Stimulated activated naive B cell treated with anti-CD40 and anti-IgM and Interleukin-4, amounts not matched to agents 10 μg/mL and 1 μg/mL and 100 μg/mL, for 72 hours (primary cell): Measurements from ENCODE around the gene JAK2.
A peak's percentile ranks its signal among the peaks of the same experiment; 100 is the strongest.

Experiments used
- ATAC-seq, 2 donors: fragments of 150-1000 bp; cut with Tn5 transposase; replicated peaks; 2 replicates each; pipeline ENCODE4 v1.10.0; 2021; ENCODE audit warnings: moderate library complexity in 1 of 2
- DNase-seq: peaks from one replicate; pipeline ENCODE4 v3.0.0; 2021
- H3K27ac Mint-ChIP-seq: one replicate; pipeline ENCODE4 v1.8.0; 2022; ENCODE audit warnings: mild to moderate bottlenecking, mixed read lengths
- H3K27me3 Mint-ChIP-seq, 2 donors: one replicate each; pipeline ENCODE4 v1.8.0; 2022; ENCODE audit warnings: mixed read lengths in 2 of 2
- H3K36me3 Mint-ChIP-seq, 2 donors: one replicate each; pipeline ENCODE4 v1.8.0; 2022; ENCODE audit warnings: mixed read lengths in 2 of 2, mild to moderate bottlenecking in 1 of 2
- H3K4me1 Mint-ChIP-seq, 2 donors: one replicate each; pipeline ENCODE4 v1.8.0; 2022; ENCODE audit warnings: mixed read lengths in 2 of 2, mild to moderate bottlenecking in 1 of 2
- H3K4me3 Mint-ChIP-seq, 2 donors: one replicate each; pipeline ENCODE4 v1.8.0; 2022; ENCODE audit warnings: mild to moderate bottlenecking in 2 of 2, mixed read lengths in 2 of 2, moderate library complexity in 1 of 2
- H3K9me3 Mint-ChIP-seq, 2 donors: one replicate each; pipeline ENCODE4 v1.8.0; 2022; ENCODE audit warnings: mixed read lengths in 2 of 2, mild to moderate bottlenecking in 1 of 2

JAK2 gene

DNA sequence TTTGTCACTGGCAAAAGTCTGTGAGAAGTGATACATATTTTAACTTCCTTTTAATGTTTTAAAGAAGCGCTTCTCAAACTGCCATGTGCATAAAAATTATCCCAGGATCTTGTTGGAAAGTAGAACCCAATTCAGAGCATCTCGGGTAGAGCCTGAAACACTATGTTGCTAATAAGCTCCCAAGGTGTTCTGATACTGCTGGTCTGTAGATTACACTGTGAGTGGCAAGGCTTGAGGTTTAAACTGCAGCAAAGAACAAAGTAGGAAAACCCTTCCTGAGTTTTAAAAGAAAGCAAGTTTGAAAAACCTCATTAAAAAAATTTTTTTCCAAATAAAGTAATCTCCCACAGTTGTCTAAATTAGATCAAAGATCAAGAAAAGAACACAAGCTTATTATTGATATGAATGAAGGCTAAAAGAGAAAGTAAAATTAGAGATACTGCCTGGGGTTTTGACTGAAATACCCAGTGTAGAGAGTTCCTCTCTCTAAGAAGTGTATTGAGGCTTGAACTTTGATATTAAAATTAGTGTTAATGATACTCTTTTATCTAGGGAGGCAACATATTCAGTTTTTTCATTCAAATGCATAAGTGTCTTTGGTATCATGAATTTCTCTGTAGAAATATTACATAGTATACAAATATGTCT, 19.8 kb upstream of the JAK2 start:
- no peak overlapping the region for H3K27ac Mint-ChIP-seq
- peaks cover 8 to 10% of the 10 kb centered on the region in 2 donors for H3K4me1 Mint-ChIP-seq
- no peaks in the 10 kb centered on the region for H3K27me3 Mint-ChIP-seq
- no peak overlapping the region for H3K4me3 Mint-ChIP-seq
- H3K36me3 Mint-ChIP-seq, result peaks cover 8 to 19% of the 10 kb centered on the region in 2 donors
- DNase-seq (no peak), ATAC-seq (no peak)
- H3K9me3 Mint-ChIP-seq, result peaks cover 12 to 24% of the 10 kb centered on the region in 2 donors

DNA sequence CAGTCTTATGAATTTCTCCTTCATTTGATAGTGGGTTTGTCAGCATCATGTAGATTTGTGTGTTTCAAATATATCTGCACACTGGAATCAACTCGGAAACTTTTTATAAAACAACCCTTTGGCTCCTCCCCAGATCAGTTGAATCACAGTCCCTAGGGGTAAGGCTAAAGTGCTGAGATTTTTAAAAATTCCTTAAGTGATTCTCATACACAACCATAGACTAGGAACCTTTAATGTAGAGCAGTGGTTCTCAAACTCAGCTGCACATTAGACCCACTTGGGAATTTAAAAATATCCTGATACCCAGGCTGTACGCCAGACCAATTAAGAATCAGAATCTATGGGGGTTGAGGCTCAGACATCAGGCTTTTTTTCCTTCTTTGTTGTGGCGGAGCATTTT, 17.5 kb upstream of the JAK2 start:
- ATAC-seq, result no peak
- peaks cover 12 to 19% of the 10 kb centered on the region in 2 donors for H3K9me3 Mint-ChIP-seq
- peaks cover 7 to 18% of the 10 kb centered on the region in 2 donors for H3K36me3 Mint-ChIP-seq
- H3K27me3 Mint-ChIP-seq, result no peaks in the 10 kb centered on the region
- H3K4me1 Mint-ChIP-seq, result peaks cover 8 to 10% of the 10 kb centered on the region in 2 donors
- DNase-seq, result no peak
- H3K4me3 Mint-ChIP-seq, result no peak overlapping the region
- H3K27ac Mint-ChIP-seq, result no peak overlapping the region

DNA sequence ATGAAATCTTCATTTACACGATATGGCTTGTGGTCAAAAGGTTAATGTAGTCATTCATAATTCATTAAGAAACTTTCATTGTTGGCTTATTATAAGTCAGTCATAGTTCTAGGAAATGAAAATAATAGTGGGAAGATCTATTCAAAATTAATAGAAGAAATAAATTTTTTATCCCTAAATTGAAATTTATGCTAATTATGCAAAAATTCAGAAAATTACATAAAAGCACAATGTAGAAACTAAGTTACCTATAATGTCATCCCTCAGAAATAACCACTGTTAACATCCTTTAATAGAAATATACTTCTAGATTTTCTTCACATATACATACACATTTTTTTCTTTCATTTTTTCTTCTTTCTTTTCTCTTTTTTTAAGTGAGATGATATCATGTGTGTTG, 15.9 kb upstream of the JAK2 start:
- Mint-ChIP-seq H3K4me3 (no peak overlapping the region), H3K36me3 (peaks cover 0 to 5% of the 10 kb centered on the region in 2 donors), H3K27me3 (no peaks in the 10 kb centered on the region), H3K4me1 (peaks cover 8 to 10% of the 10 kb centered on the region in 2 donors), H3K27ac (no peak overlapping the region), H3K9me3 (peaks cover 3 to 5% of the 10 kb centered on the region in 2 donors)
- ATAC-seq (no peak), DNase-seq (no peak)

DNA sequence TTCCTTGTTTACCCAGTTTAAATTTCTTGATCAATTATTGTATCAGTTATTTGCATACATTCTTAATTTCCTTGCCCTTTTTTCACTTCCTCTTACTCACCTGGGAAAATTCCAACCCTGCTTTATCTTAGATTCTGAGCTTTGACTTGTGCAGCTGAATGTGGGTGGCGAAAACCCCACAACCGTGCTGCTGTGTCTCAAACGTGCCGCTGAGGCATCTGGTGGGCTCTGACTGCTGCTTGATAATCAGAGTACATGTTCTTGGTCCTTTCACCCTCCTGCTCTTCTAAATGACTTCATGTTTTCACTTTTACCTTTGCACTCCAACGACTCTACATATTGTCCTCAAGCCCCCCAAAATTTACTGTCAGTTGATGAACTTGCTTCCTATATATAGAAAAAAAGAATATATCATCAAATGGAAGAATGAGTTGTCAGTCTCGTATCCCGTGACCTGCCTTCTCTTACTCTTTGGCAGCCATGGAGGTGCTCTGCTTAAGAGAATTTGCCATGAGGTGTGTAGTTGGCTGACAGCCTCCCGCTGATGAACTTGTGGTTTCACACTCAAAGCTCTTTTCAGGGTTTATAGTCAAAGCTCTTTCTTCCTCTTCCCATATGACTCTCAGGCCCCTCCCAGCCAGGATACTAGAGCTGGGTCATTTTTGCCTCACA, 14.0 kb upstream of the JAK2 start:
- Mint-ChIP-seq H3K36me3 (no peaks in the 10 kb centered on the region), H3K27me3 (no peaks in the 10 kb centered on the region), H3K4me3 (no peak overlapping the region), H3K9me3 (no peaks in the 10 kb centered on the region), H3K4me1 (peaks cover 8 to 10% of the 10 kb centered on the region in 2 donors), H3K27ac (no peak overlapping the region)
- DNase-seq, result peak; percentile 61
- ATAC-seq, result peak; percentile 97 to 98

DNA sequence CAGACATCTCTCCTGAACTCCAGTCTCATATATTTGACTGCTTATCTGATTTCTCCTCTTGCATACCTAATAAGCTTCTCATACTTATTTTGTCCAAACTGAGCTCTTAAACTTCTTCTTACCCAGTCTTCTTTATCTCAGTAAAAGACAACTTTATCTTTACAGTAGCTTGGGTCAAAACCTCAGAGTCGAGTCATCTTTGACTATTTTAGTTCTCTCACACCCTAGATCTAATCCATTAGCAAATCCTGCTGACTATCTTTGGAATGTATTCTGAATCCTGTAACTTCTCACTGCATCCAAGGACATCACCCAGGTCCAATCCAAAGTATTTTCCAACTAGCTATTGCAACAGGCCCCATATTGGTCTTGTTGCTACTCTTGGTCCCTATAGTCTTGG, 11.8 kb upstream of the JAK2 start:
- Mint-ChIP-seq H3K4me3 (no peak overlapping the region), H3K27ac (no peak overlapping the region), H3K36me3 (no peaks in the 10 kb centered on the region), H3K4me1 (peaks cover 0 to 3% of the 10 kb centered on the region in 2 donors), H3K9me3 (no peaks in the 10 kb centered on the region), H3K27me3 (no peaks in the 10 kb centered on the region)
- ATAC-seq (no peak), DNase-seq (no peak)

DNA sequence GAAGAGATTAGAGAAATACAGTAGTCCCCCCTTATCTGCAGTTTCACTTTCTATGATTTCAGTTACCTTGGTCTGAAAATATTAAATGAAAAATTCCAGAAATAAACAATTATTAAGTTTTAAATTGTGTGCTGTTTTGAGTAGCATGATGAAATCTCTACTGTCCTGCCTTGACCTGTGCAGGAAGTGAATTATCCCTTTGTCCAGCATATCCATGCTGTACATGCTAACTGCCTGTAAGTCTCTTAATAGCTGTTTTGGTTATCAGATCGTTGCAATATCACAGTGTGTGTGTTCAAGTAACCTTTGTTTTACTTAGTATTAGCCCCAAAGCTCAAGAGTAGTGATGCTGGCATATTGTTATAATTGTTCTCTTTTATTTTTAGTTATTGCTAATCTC, 11.2 kb upstream of the JAK2 start:
- peaks cover 0 to 3% of the 10 kb centered on the region in 2 donors for H3K4me1 Mint-ChIP-seq
- no peak overlapping the region for H3K27ac Mint-ChIP-seq
- H3K36me3 Mint-ChIP-seq, result no peaks in the 10 kb centered on the region
- ATAC-seq (no peak), DNase-seq (no peak)
- no peaks in the 10 kb centered on the region for H3K9me3 Mint-ChIP-seq
- no peaks in the 10 kb centered on the region for H3K27me3 Mint-ChIP-seq
- no peak overlapping the region for H3K4me3 Mint-ChIP-seq

DNA sequence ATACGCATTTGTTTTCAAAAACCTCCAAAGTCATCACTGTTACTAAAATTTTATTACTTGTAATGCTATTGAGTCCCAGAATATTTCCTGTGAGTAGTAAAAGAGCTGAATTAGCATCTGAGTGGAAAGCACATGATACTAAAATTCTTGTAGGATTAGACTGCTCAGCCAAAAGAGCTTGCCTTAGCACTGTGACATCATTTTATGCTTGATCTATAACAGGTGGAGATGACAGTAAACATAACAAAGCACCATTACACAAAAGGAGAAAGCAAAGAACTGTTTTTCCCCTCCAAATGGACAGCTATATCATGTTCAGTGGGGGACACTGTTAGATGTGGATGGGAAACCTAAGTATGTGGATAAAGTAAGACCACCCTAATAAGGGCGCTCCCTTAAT, 5.8 kb upstream of the JAK2 start:
- peaks cover 20 to 27% of the 10 kb centered on the region in 2 donors for H3K4me1 Mint-ChIP-seq
- ATAC-seq (no peak), DNase-seq (no peak)
- no peaks in the 10 kb centered on the region for H3K9me3 Mint-ChIP-seq
- no peaks in the 10 kb centered on the region for H3K27me3 Mint-ChIP-seq
- H3K4me3 Mint-ChIP-seq, result no peak overlapping the region
- peaks cover 0 to 2% of the 10 kb centered on the region in 2 donors for H3K36me3 Mint-ChIP-seq
- no peak overlapping the region for H3K27ac Mint-ChIP-seq

DNA sequence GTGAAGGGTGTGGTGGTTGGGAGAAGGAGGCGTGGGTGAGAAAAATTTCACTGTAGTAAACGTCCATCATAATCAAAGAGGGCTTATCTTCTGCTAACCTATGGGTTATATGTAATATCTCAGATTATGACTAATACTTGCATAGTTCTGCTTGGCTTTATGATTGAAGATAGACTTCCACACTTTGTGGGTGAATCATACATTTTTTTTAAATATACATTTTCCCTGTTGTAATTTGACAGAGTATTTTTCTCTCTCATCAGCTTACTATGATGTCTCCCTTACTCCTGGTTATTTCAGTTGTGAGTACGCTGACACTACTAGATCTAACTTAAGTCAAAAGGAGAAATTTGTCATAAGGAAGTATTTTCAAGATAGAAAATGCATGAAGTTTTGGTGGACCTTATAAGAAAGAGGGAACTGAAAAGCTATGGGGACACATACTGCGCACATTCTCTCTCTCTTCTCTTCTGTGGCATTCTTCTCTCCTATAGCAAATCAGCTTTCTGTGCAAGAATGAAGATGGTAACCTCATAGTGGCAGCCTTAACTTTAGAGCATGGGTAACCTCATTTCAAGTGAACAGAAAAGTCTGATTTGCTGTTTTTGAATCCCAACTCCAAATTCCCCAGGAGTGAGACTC, 4.9 kb upstream of the JAK2 start:
- H3K9me3 Mint-ChIP-seq, result no peaks in the 10 kb centered on the region
- H3K4me1 Mint-ChIP-seq, result peaks cover 22 to 30% of the 10 kb centered on the region in 2 donors
- ATAC-seq (peak; percentile 15 to 21), DNase-seq (no peak)
- peak overlapping the region; percentile 80 for H3K27ac Mint-ChIP-seq
- peaks cover 0 to 2% of the 10 kb centered on the region in 2 donors for H3K36me3 Mint-ChIP-seq
- peak overlapping the region; percentile 19 to 23 for H3K4me3 Mint-ChIP-seq
- no peaks in the 10 kb centered on the region for H3K27me3 Mint-ChIP-seq

DNA sequence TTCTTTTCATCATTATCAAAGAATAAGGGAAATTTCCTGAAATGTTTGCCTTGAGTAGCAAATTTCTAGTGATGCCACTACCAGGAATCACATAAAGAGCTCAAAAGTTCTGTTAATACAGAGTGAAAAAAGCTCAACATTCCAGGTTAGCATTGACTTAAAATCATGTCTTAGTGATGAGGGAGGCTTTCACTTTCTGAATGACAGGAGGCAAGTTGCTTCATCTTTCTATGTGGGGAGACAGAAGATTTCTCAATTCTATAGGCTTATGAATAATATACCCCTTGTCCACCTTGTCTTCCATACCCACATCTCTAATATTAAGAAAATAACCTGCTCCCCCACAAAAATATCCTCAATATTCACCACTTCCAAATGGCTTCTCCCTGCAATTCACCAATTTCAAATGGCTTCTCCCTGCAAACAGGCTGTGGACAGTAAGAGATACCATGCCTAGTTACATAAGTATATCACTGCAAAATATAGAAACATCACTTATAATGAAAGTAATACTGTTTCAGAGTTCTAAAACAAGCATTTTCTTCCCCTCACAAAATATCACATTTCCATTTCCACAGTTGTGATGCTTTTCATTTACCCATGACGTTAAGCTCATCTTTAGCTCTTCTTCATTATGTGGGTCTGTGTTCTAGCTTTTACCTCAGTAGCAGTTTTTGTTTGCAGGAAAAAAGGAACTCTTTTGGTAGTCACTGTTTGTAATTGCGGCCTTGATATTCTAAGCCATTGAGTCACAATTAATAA, 2.2 kb upstream of the JAK2 start:
- peaks cover 30 to 35% of the 10 kb centered on the region in 2 donors for H3K4me1 Mint-ChIP-seq
- no peak overlapping the region for H3K27ac Mint-ChIP-seq
- H3K36me3 Mint-ChIP-seq, result peaks cover 12 to 13% of the 10 kb centered on the region in 2 donors
- DNase-seq (no peak), ATAC-seq (no peak)
- H3K4me3 Mint-ChIP-seq, result peak overlapping the region in 1 of 2 donors; percentile 42
- H3K27me3 Mint-ChIP-seq, result no peaks in the 10 kb centered on the region
- no peaks in the 10 kb centered on the region for H3K9me3 Mint-ChIP-seq

DNA sequence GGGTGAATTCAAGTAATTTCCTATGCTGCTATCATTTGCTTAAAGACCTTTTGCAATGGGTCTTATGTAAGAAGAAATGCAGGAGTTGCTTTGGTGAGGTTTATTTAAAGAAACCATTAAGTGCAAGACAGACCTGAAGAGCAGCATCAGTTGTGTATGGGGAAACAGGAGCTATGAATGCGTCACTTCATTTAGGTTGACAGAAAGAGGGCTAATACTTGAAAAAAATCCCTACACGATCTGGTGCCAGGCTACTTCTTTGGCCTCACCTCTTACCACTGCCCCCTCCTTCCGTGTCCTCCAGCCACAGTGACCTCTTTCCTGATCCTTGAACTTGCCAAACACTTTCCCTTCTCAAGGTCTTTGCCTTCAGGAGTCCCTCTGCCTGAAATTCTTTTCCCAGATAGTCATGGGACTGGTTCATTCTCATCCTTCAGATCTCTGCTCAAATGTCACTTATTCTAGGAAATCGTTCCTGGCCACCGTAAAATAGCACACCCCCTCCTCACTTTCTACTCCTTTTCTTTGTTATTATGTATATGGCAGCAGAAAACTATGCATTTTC, 1.4 kb upstream of the JAK2 start:
- peaks cover 30 to 35% of the 10 kb centered on the region in 2 donors for H3K4me1 Mint-ChIP-seq
- H3K4me3 Mint-ChIP-seq, result peak overlapping the region; percentile 84 to 93
- H3K27ac Mint-ChIP-seq, result peak overlapping the region; percentile 99
- no peak for DNase-seq
- no peaks in the 10 kb centered on the region for H3K9me3 Mint-ChIP-seq
- peaks cover 12 to 13% of the 10 kb centered on the region in 2 donors for H3K36me3 Mint-ChIP-seq
- ATAC-seq, result no peak
- no peaks in the 10 kb centered on the region for H3K27me3 Mint-ChIP-seq

DNA sequence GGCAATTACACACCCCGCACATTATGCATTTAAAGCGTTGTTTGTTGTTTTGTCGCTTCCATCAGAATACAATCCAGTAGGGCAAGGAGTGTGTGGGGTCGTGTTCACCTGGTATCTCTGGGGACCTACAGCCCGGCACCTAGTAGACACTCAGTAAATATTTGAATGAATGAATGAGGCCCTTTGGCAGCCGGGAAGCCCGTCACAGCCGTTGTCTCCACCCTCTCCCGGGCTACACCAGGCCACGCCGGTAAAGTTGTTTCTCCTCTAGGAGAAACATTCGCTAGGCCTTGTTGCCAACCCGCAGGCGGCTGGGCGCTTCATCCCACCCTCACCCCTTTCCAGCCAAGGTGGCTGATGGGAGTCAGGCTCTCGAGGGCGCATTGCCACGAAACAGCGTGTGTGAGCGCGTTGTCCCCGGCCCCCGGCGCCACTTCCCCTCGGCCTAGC, 876 bp upstream of the JAK2 start:
- DNase-seq (no peak), ATAC-seq (peak in 1 of 2 donors; percentile 2)
- H3K4me3 Mint-ChIP-seq, result peak overlapping the region; percentile 84 to 93
- peaks cover 30 to 35% of the 10 kb centered on the region in 2 donors for H3K4me1 Mint-ChIP-seq
- H3K9me3 Mint-ChIP-seq, result no peaks in the 10 kb centered on the region
- peak overlapping the region; percentile 99 for H3K27ac Mint-ChIP-seq
- H3K36me3 Mint-ChIP-seq, result peaks cover 12 to 13% of the 10 kb centered on the region in 2 donors
- no peaks in the 10 kb centered on the region for H3K27me3 Mint-ChIP-seq

DNA sequence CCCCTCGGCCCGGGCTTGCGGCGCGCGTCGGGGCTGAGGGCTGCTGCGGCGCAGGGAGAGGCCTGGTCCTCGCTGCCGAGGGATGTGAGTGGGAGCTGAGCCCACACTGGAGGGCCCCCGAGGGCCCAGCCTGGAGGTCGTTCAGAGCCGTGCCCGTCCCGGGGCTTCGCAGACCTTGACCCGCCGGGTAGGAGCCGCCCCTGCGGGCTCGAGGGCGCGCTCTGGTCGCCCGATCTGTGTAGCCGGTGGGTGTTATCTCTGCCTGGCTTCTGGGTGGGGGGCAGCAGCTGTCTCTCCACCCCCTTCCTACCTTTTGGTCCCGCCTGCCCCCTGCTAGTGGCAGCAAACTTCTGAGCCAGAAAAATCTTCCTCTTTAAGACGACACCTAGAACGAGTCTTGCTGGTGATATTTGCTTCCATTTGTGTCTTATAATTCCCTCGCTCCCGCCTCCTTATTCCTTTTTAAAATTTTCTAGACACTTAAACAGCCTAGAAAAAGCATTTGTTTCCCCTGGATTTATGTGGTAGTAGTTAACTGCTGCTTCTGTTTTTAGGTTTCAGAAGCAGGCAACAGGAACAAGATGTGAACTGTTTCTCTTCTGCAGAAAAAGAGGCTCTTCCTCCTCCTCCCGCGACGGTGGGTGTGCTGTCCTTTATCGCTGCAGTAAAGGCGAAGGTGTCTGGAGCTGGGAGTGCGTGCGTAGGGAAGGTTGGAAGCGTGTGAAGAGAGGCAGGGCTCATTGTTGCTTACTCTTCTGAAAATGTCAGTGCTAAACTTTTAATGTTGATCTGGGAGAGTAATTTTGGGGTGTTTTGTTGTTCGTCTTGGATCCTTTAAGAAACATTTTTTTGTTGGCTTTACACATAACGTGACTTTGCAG, 554 bp downstream of the JAK2 start:
- DNase-seq, result peak; percentile 23
- peak overlapping the region; percentile 84 to 93 for H3K4me3 Mint-ChIP-seq
- no peaks in the 10 kb centered on the region for H3K27me3 Mint-ChIP-seq
- H3K36me3 Mint-ChIP-seq, result peaks cover 12 to 13% of the 10 kb centered on the region in 2 donors
- no peaks in the 10 kb centered on the region for H3K9me3 Mint-ChIP-seq
- peak overlapping the region; percentile 83 for H3K27ac Mint-ChIP-seq
- H3K4me1 Mint-ChIP-seq, result peaks cover 22 to 27% of the 10 kb centered on the region in 2 donors
- peak; percentile 11 to 27 for ATAC-seq

DNA sequence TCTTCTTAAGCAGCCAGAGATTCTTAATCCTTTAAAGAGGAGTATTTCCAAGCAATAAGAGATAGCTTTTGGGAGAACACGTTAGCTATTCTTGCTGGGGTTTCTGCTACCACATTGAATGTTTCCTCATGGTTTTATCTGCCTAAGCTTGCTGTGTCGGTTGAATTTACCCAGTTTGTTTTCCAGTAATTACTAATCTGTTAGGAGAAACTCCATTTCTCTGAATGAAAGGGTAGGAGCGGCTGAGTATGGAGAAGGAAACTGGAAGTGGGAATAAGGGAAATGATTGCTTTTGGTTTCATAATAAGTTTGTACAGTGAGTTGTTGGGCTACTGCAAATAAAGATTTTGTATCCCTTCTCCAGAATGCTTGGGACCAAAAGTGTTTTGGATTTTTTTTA, 1.2 kb downstream of the JAK2 start:
- H3K36me3 Mint-ChIP-seq, result peaks cover 12 to 13% of the 10 kb centered on the region in 2 donors
- peak overlapping the region; percentile 83 for H3K27ac Mint-ChIP-seq
- no peaks in the 10 kb centered on the region for H3K27me3 Mint-ChIP-seq
- H3K9me3 Mint-ChIP-seq, result no peaks in the 10 kb centered on the region
- peaks cover 22 to 26% of the 10 kb centered on the region in 2 donors for H3K4me1 Mint-ChIP-seq
- no peak for ATAC-seq
- no peak for DNase-seq
- H3K4me3 Mint-ChIP-seq, result peak overlapping the region; percentile 84 to 93
